Tibial nerve (tissue), 4 donors: ENCODE measurements around the gene CTXN1. TPM values are rescaled to one million over a fixed set of nuclear protein-coding genes. Genes with fewer than 3 reads are reported as not detected.

Source experiments
- DNase-seq, 2 donors: peaks; one replicate each; pipeline ENCODE4 v3.0.0-alpha.2; 2019; ENCODE audit warnings: low spot score in 2 of 2
- H3K27ac ChIP-seq, 4 donors: fragments of 200-600 bp; sonication (generic) in 3 of 4; one replicate each; pipeline ENCODE4 v1.5.1; 2017 to 2019; ENCODE audit warnings: mild to moderate bottlenecking in 1 of 4
- H3K27me3 ChIP-seq, 2 donors: fragments of 200-600 bp; sonication (generic) in 1 of 2; one replicate each; pipeline versions ENCODE4 v1.5.1 to v1.6.0; 2017 to 2019
- H3K36me3 ChIP-seq, 3 donors: fragments of 200-600 bp; sonication (generic); one replicate each; pipeline ENCODE4 v1.5.1; 2018 to 2019
- H3K4me1 ChIP-seq, 4 donors: fragments of 200-600 bp; sonication (generic) in 3 of 4; one replicate each; pipeline ENCODE4 v1.5.1; 2017 to 2019
- H3K4me3 ChIP-seq, 4 donors: fragments of 200-600 bp; sonication (generic) in 3 of 4; one replicate each; pipeline ENCODE4 v1.5.1; 2017 to 2019; ENCODE audit warnings: mild to moderate bottlenecking in 1 of 4, moderate library complexity in 1 of 4
- H3K9me3 ChIP-seq, 4 donors: fragments of 200-600 bp; sonication (generic) in 3 of 4; one replicate each; pipeline ENCODE4 v1.5.1; 2017 to 2019
- EP300 ChIP-seq, 2 donors: sonication (generic); formaldehyde crosslinking; IDR thresholded peaks; one replicate each; pipeline ENCODE4 v1.6.1; 2017; ENCODE audit warnings: antibody characterized with exemption in 2 of 2, mild to moderate bottlenecking in 1 of 2
- POLR2A ChIP-seq, 2 donors: fragments of 450-650 bp; IDR thresholded peaks; one replicate each; pipeline ENCODE4 v1.6.1; 2017; ENCODE audit warnings: antibody characterized with exemption in 2 of 2, mild to moderate bottlenecking in 2 of 2, moderate library complexity in 2 of 2
- WGBS, 2 donors: methylation state at CpG; one replicate each; pipeline ENCODE4 v1.1.5; 2018; 5-methylcytosine and 5-hydroxymethylcytosine counted together
- total RNA-seq, 4 donors: library from RNA; depleted of rRNA; stranded (reverse); fragments of >200 nt; gene quantifications; one replicate each; pipeline ENCODE4 v1.1.0, GENCODE V29; 2016
- TF ChIP-seq, protein P1 (sequence below), 5 experiments: fragments of 200-600 bp in 3 of 5; fragments of 450-650 bp in 2 of 5; sonication (generic) in 3 of 5; IDR thresholded peaks; one replicate each; pipeline ENCODE4 v1.5.1; 2016 to 2019; ENCODE audit warnings: antibody characterized with exemption in 5 of 5, mild to moderate bottlenecking in 3 of 5, moderate library complexity in 2 of 5

The CTXN1 gene
- total RNA-seq, 4 donors from 2014 or later: 0.66 to 7.2 (median 3.0) TPM

- no peak for DNase-seq
- no peak overlapping the region for H3K4me3 ChIP-seq
- WGBS, 2 donors: 87 to 88% methylated on average over 13 to 20 of the region's 23 CpGs
Observed at GRCh38 chr19:7927605-7928333, 1.8 kb upstream of the CTXN1 start.

GRCh38 chr19:7926727-7927604 is 1.0 kb upstream of the CTXN1 start:
- no peaks in the 10 kb centered on the region for H3K27me3 ChIP-seq
- peaks cover 0 to 70% (median 24%) of the 10 kb centered on the region in 4 donors for H3K4me1 ChIP-seq
- TF ChIP-seq, protein P1, sequence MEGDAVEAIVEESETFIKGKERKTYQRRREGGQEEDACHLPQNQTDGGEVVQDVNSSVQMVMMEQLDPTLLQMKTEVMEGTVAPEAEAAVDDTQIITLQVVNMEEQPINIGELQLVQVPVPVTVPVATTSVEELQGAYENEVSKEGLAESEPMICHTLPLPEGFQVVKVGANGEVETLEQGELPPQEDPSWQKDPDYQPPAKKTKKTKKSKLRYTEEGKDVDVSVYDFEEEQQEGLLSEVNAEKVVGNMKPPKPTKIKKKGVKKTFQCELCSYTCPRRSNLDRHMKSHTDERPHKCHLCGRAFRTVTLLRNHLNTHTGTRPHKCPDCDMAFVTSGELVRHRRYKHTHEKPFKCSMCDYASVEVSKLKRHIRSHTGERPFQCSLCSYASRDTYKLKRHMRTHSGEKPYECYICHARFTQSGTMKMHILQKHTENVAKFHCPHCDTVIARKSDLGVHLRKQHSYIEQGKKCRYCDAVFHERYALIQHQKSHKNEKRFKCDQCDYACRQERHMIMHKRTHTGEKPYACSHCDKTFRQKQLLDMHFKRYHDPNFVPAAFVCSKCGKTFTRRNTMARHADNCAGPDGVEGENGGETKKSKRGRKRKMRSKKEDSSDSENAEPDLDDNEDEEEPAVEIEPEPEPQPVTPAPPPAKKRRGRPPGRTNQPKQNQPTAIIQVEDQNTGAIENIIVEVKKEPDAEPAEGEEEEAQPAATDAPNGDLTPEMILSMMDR (IDR thresholded peaks at IDR 0.05): no peak
- TF ChIP-seq POLR2A (IDR thresholded peaks at IDR 0.05): no peak
- TF ChIP-seq EP300 (IDR thresholded peaks at IDR 0.05): no peak
- DNase-seq: no peak
- 80 to 82% methylated on average over 29 to 30 of the region's 32 CpGs for WGBS, 2 donors
- no peak overlapping the region for H3K4me3 ChIP-seq
- H3K36me3 ChIP-seq: peaks cover 2 to 52% (median 9%) of the 10 kb centered on the region in 3 donors
- no peaks in the 10 kb centered on the region for H3K9me3 ChIP-seq
- H3K27ac ChIP-seq: peak overlapping the region in 2 of 4 donors; percentile 84 to 87

More at GRCh38 chr19:7927605-7928333, 1.8 kb upstream of the CTXN1 start:
- Histone ChIP-seq H3K9me3 (no peaks in the 10 kb centered on the region), H3K27me3 (no peaks in the 10 kb centered on the region), H3K4me1 (peaks cover 0 to 62% (median 23%) of the 10 kb centered on the region in 4 donors), H3K27ac (peak overlapping the region; percentile 56 to 87 (median 80)), H3K36me3 (peaks cover 4 to 52% (median 17%) of the 10 kb centered on the region in 3 donors)
- TF ChIP-seq, protein P1 (IDR thresholded peaks at IDR 0.05): no peak
- TF ChIP-seq EP300 (IDR thresholded peaks at IDR 0.05): no peak
- TF ChIP-seq POLR2A (IDR thresholded peaks at IDR 0.05): no peak

GRCh38 chr19:7925171-7925851 is 624 bp downstream of the CTXN1 start:
- Histone ChIP-seq H3K36me3 (peaks cover 0 to 38% (median 0%) of the 10 kb centered on the region in 3 donors), H3K4me3 (peak overlapping the region in 3 of 4 donors; percentile 26 to 61 (median 35)), H3K9me3 (no peaks in the 10 kb centered on the region), H3K27me3 (no peaks in the 10 kb centered on the region), H3K4me1 (peaks cover 0 to 82% (median 32%) of the 10 kb centered on the region in 4 donors), H3K27ac (no peak overlapping the region)
- DNase-seq: peak in 1 of 2 donors; percentile 59
- 1 to 4% methylated on average over 5 to 33 of the region's 98 CpGs for WGBS, 2 donors
- TF ChIP-seq EP300 (IDR thresholded peaks at IDR 0.05): no peak
- TF ChIP-seq, protein P1 (IDR thresholded peaks at IDR 0.05): peak; percentile 68 to 84 (median 81)
- TF ChIP-seq POLR2A (IDR thresholded peaks at IDR 0.05): no peak

DNA sequence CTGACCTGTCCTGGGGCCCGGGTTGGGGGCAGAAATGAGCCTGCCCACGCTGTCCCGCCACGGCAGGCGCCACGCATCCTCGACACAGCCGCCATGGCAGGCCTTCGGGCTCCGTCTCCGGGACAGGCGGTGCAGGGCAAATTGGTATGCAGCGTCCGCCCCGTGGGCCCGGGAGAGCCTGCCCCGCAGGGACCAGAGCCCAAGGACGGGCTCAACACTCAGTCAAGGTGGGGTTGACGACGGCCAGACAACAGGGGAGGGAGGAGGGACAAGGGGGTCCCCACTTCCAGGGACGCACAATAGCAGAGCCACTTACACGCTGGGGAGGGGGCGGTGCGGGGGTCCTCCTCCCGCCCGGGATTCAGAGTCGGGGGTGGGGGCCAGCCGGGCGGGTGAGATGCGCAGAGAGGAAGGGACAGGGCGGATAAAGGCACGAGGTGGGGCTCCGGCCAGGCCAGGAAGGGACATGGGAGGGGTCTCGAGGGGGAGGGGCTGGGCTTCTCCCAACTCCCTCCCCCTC is 1.2 kb downstream of the CTXN1 start:
- no peak for TF ChIP-seq EP300 (IDR thresholded peaks at IDR 0.05)
- TF ChIP-seq, protein P1 (IDR thresholded peaks at IDR 0.05): no peak
- TF ChIP-seq POLR2A (IDR thresholded peaks at IDR 0.05): no peak
- peaks cover 0 to 34% (median 0%) of the 10 kb centered on the region in 3 donors for H3K36me3 ChIP-seq
- DNase-seq: no peak
- no peak overlapping the region for H3K27ac ChIP-seq
- H3K27me3 ChIP-seq: no peaks in the 10 kb centered on the region
- peaks cover 0 to 82% (median 31%) of the 10 kb centered on the region in 4 donors for H3K4me1 ChIP-seq
- no peaks in the 10 kb centered on the region for H3K9me3 ChIP-seq
- H3K4me3 ChIP-seq: peak overlapping the region in 2 of 4 donors; percentile 26 to 61
- WGBS, 2 donors: 17 to 41% methylated on average over 19 to 34 of the region's 34 CpGs
